Esophagus squamous epithelium (tissue), 4 donors: Measurements from ENCODE around the gene BBLN.

ENCODE experiments used
- CTCF ChIP-seq, 6 experiments: fragments of 450-650 bp in 4 of 6; fragments of 200-600 bp in 2 of 6; sonication (generic) in 2 of 6; IDR thresholded peaks; one replicate each; pipeline ENCODE4 v1.5.1; 2016 to 2019; ENCODE audit warnings: antibody characterized with exemption in 6 of 6, mild to moderate bottlenecking in 4 of 6, moderate library complexity in 4 of 6
- POLR2A ChIP-seq, 4 donors: fragments of 450-650 bp; IDR thresholded peaks; one replicate each; pipeline ENCODE4 v1.6.1; 2017; ENCODE audit warnings: antibody characterized with exemption in 4 of 4, mild to moderate bottlenecking in 4 of 4, moderate library complexity in 3 of 4

DNA sequence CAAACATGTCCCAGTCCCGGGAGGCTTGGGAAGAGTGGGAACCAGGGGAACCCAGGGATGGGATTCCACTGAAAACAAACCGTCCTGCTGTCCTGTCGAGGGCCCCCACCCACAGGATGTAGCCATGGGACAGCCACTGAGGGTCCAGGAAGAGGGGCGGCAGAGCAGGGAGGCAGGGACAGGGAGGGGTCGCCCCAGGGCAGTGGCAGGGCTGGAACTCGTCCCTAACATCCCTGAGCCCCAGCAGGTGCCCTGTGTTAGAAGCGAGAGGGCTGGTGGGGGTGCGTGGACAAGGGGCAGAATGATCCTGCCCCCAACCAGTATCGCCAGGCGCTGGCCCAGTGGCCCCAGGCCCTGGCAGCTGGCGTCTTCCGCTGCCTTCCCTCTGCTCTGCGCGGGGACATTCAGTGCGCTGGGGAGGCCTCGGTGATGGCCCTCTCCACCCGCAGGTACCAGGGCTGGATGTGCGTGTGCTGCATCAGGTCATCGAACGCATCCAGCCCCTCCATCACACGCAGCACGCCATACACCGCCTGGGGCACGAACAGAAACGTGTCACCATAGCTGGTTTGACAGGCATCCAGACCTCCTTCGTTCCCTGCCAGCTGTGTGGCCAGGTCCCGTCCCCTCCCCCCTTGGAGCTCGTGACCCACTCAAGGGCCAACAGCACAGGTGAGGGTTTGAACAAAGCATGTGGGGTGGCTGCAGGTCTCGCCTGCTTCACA is 39.2 kb upstream of the BBLN start:
- no peak for TF ChIP-seq CTCF (IDR thresholded peaks at IDR 0.05)
- no peak for TF ChIP-seq POLR2A (IDR thresholded peaks at IDR 0.05)
